ENCODE measurements around the gene VAV3. TPM values are rescaled to one million over a fixed set of nuclear protein-coding genes. Genes with fewer than 3 reads are reported as not detected.

Gene VAV3
- total and polyA plus RNA-seq, 9 of the 15 experiments (the other 6 are each of a cell fraction or from before 2014, with no cell fraction given), result not detected

GRCh38 chr1:107673006-107673405 is 292.0 kb downstream of the VAV3 start (continued):
- TF ChIP-seq TEAD1 (CRISPR knock-in tag; IDR thresholded peaks at IDR 0.05), result no peak

- H3K4me3 ChIP-seq, result no peak overlapping the region
- H2AFZ ChIP-seq (ENCODE audit: low read depth, low read length), result no peak overlapping the region
- no peaks in the 10 kb centered on the region for H4K20me1 ChIP-seq (replicated peaks; ENCODE audit: control insufficient read depth, insufficient read depth, low read length)
- no peaks in the 10 kb centered on the region; the same call in 1 of the 2 replicates for H3K9me3 ChIP-seq (replicated peaks; ENCODE audit: control insufficient read depth, insufficient read depth, low read depth, low read length)
- ATAC-seq, result no peak
- H3K9me1 ChIP-seq (ENCODE audit: control insufficient read depth, insufficient read depth, low read length), result no peaks in the 10 kb centered on the region
- H3K4me2 ChIP-seq (ENCODE audit: insufficient read depth, low read length), result no peak overlapping the region
- no peaks in the 10 kb centered on the region for H3K4me1 ChIP-seq (replicated peaks in 1 of 2; ENCODE audit: control insufficient read depth in 2 of 2, insufficient read depth in 2 of 2, low read length in 2 of 2)
- BruUV-seq (replicated peaks), result no TSS peak
- in situ Hi-C loops (cut with MboI) (no loop called here), intact Hi-C loops (cut with micrococcal nuclease) (no loop called here)
- no peak overlapping the region for H3K27ac ChIP-seq (ENCODE audit: extremely low read depth, low read depth, low read length)
- TF ChIP-seq HDAC1 (IDR thresholded peaks at IDR 0.05) (no peak), ZNF586 (CRISPR knock-in tag; conservative IDR thresholded peaks at IDR 0.05) (no peak), ZNF398 (CRISPR knock-in tag; IDR thresholded peaks at IDR 0.05) (no peak), HIVEP1 (CRISPR knock-in tag; IDR thresholded peaks at IDR 0.05) (no peak), ZSCAN29 (IDR thresholded peaks at IDR 0.05) (no peak), POLR3A (IDR thresholded peaks at IDR 0.05; ENCODE audit: borderline replicate concordance, extremely low read depth, insufficient read depth, insufficient read length) (no peak), CHCHD3 (CRISPR knock-in tag; IDR thresholded peaks at IDR 0.05) (no peak), TGIF2 (CRISPR knock-in tag; IDR thresholded peaks at IDR 0.05) (no peak), CBX3 (IDR thresholded peaks at IDR 0.05; ENCODE audit: borderline replicate concordance in 1 of 2, low read length in 2 of 2) (no peak)
- CTCF ChIA-PET (ENCODE audit: low intra/inter-chr PET ratio), result no interaction called here
- 1% methylated on average over 5 of the region's 5 CpGs for WGBS (ENCODE audit: insufficient coverage, low coverage, missing lambda C conversion rate)
- H3K27me3 ChIP-seq (ENCODE audit: control insufficient read depth in 2 of 2, insufficient read depth in 2 of 2, low read length in 2 of 2), result no peaks in the 10 kb centered on the region
- no peak for FAIRE-seq
- no peak for DNase-seq (ENCODE audit: extremely low read depth in 1 of 4, low spot score in 3 of 4)
- H3K9ac ChIP-seq (ENCODE audit: insufficient read depth in 1 of 2, low read depth in 2 of 2, low read length in 2 of 2), result no peak overlapping the region
- no peaks in the 10 kb centered on the region for H3K79me2 ChIP-seq (ENCODE audit: control insufficient read depth, insufficient read depth, low read length)
- no peaks in the 10 kb centered on the region for H3K36me3 ChIP-seq (ENCODE audit: control insufficient read depth, insufficient read depth, low read length)
- POLR2A ChIA-PET, result no interaction called here
These were observed 294.5 kb downstream of the VAV3 start for GRCh38 chr1:107670397-107671040.
